ENCODE measurements around the gene DCBLD2.

DCBLD2 gene

DNA sequence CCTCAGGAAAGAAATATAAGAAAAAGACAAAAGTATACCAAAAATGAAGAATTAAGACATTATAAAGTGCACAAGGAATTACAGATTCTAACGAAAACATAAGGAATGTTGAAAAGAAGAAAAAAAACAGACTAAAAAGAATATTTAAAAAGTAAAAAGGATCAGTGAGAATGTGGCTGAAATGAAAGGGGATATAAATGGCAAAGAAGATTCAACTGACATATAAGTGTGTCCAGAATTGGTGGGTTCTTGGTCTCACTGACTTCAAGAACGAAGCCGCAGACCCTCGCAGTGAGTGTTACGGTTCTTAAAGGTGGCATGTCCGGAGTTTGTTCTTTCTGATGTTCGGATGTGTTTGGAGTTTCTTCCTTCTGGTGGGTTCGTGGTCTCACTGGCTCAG is 44.8 kb downstream of the DCBLD2 start:
- TF ChIP-seq, protein P1, sequence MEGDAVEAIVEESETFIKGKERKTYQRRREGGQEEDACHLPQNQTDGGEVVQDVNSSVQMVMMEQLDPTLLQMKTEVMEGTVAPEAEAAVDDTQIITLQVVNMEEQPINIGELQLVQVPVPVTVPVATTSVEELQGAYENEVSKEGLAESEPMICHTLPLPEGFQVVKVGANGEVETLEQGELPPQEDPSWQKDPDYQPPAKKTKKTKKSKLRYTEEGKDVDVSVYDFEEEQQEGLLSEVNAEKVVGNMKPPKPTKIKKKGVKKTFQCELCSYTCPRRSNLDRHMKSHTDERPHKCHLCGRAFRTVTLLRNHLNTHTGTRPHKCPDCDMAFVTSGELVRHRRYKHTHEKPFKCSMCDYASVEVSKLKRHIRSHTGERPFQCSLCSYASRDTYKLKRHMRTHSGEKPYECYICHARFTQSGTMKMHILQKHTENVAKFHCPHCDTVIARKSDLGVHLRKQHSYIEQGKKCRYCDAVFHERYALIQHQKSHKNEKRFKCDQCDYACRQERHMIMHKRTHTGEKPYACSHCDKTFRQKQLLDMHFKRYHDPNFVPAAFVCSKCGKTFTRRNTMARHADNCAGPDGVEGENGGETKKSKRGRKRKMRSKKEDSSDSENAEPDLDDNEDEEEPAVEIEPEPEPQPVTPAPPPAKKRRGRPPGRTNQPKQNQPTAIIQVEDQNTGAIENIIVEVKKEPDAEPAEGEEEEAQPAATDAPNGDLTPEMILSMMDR (IDR thresholded peaks at IDR 0.05; ENCODE audit: low read depth, low read length): no peak
- no peak for TF ChIP-seq EZH2phosphoT487 (IDR thresholded peaks at IDR 0.05; ENCODE audit: low read depth)
- Histone ChIP-seq H4K20me1 (ENCODE audit: insufficient read depth, low read length) (no peaks in the 10 kb centered on the region), H3K79me2 (ENCODE audit: low read length) (no peaks in the 10 kb centered on the region), H2AFZ (ENCODE audit: low read depth, low read length) (no peak overlapping the region), H3K4me1 (ENCODE audit: low read length) (no peaks in the 10 kb centered on the region), H3K36me3 (replicated peaks; ENCODE audit: low read depth, low read length) (no peaks in the 10 kb centered on the region), H3K4me3 (ENCODE audit: low read length) (no peak overlapping the region), H3K27ac (ENCODE audit: low read length) (no peak overlapping the region), H3K4me2 (ENCODE audit: low read length) (no peak overlapping the region), H3K9ac (ENCODE audit: low read length) (no peak overlapping the region), H3K27me3 (ENCODE audit: low read depth, low read length) (no peaks in the 10 kb centered on the region), H3K9me3 (ENCODE audit: insufficient read depth, low read length) (no peaks in the 10 kb centered on the region)

DNA sequence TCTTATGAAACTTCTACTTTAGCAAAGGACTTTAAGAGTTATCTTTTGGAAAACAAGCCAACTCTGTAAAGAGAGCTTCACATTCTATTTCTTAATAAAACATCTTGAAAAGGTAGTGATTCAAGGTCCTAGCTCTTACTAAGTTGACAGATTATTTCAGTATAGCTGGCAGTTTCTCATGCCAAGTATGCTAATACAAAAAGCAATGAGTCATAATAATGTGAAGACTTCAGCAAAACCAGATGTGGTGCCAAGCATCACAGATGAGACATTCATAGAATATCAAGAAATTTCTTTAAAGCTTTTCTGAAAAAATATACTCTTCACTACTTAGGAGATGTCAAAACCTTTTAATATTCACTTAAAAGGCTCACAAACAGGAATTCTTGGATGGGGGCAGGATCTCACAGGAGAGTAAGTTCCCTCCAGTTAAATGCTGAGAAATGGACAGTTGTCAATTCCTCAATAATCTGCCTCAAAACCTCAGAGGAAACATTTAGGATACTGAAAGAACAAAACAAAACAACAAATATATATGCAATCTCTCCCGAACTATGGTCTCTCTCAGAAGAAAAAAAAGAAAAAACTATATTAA is 45.6 kb downstream of the DCBLD2 start:
- H3K4me1 ChIP-seq (ENCODE audit: low read length): no peaks in the 10 kb centered on the region
- H3K4me2 ChIP-seq (ENCODE audit: low read length): no peak overlapping the region
- no peak overlapping the region for H3K4me3 ChIP-seq (ENCODE audit: low read length)
- no peak overlapping the region for H3K9ac ChIP-seq (ENCODE audit: low read length)
- no peaks in the 10 kb centered on the region for H3K27me3 ChIP-seq (ENCODE audit: low read depth, low read length)
- no peaks in the 10 kb centered on the region for H3K79me2 ChIP-seq (ENCODE audit: low read length)
- no peaks in the 10 kb centered on the region for H3K9me3 ChIP-seq (ENCODE audit: insufficient read depth, low read length)
- no peaks in the 10 kb centered on the region for H3K36me3 ChIP-seq (replicated peaks; ENCODE audit: low read depth, low read length)
- no peaks in the 10 kb centered on the region for H4K20me1 ChIP-seq (ENCODE audit: insufficient read depth, low read length)
- no peak overlapping the region for H2AFZ ChIP-seq (ENCODE audit: low read depth, low read length)
- no peak for TF ChIP-seq EZH2phosphoT487 (IDR thresholded peaks at IDR 0.05; ENCODE audit: low read depth)
- TF ChIP-seq, protein P1 (IDR thresholded peaks at IDR 0.05; ENCODE audit: low read depth, low read length): no peak
- H3K27ac ChIP-seq (ENCODE audit: low read length): no peak overlapping the region

- Histone ChIP-seq H3K4me2 (ENCODE audit: low read length) (no peak overlapping the region), H3K4me1 (ENCODE audit: low read length) (no peaks in the 10 kb centered on the region), H3K36me3 (replicated peaks; ENCODE audit: low read depth, low read length) (peaks cover 6% of the 10 kb centered on the region)
Measured at GRCh38 chr3:98848108-98848507, 53.4 kb downstream of the DCBLD2 start.

GRCh38 chr3:98846101-98846500 is 55.4 kb downstream of the DCBLD2 start:
- Histone ChIP-seq H3K36me3 (replicated peaks; ENCODE audit: low read depth, low read length) (peaks cover 6% of the 10 kb centered on the region), H3K79me2 (ENCODE audit: low read length) (no peaks in the 10 kb centered on the region), H3K4me3 (ENCODE audit: low read length) (no peak overlapping the region), H3K4me2 (ENCODE audit: low read length) (no peak overlapping the region), H4K20me1 (ENCODE audit: insufficient read depth, low read length) (no peaks in the 10 kb centered on the region), H3K9me3 (ENCODE audit: insufficient read depth, low read length) (no peaks in the 10 kb centered on the region), H3K4me1 (ENCODE audit: low read length) (no peaks in the 10 kb centered on the region), H3K27me3 (ENCODE audit: low read depth, low read length) (no peaks in the 10 kb centered on the region), H3K9ac (ENCODE audit: low read length) (no peak overlapping the region), H2AFZ (ENCODE audit: low read depth, low read length) (no peak overlapping the region), H3K27ac (ENCODE audit: low read length) (no peak overlapping the region)
- TF ChIP-seq EZH2phosphoT487 (IDR thresholded peaks at IDR 0.05; ENCODE audit: low read depth): no peak
- TF ChIP-seq, protein P1 (IDR thresholded peaks at IDR 0.05; ENCODE audit: low read depth, low read length): no peak

More at GRCh38 chr3:98848108-98848507, 53.4 kb downstream of the DCBLD2 start:
- Histone ChIP-seq H3K27ac (ENCODE audit: low read length) (no peak overlapping the region), H4K20me1 (ENCODE audit: insufficient read depth, low read length) (no peaks in the 10 kb centered on the region), H2AFZ (ENCODE audit: low read depth, low read length) (no peak overlapping the region), H3K9ac (ENCODE audit: low read length) (no peak overlapping the region), H3K79me2 (ENCODE audit: low read length) (no peaks in the 10 kb centered on the region), H3K9me3 (ENCODE audit: insufficient read depth, low read length) (no peaks in the 10 kb centered on the region), H3K4me3 (ENCODE audit: low read length) (no peak overlapping the region), H3K27me3 (ENCODE audit: low read depth, low read length) (no peaks in the 10 kb centered on the region)
- TF ChIP-seq, protein P1 (IDR thresholded peaks at IDR 0.05; ENCODE audit: low read depth, low read length): no peak
- no peak for TF ChIP-seq EZH2phosphoT487 (IDR thresholded peaks at IDR 0.05; ENCODE audit: low read depth)

Measured in OCI-LY3 (cell line).